H1 (cell line): ENCODE results near the gene GJA5. TPM values are rescaled to one million over a fixed set of nuclear protein-coding genes. Genes with fewer than 3 reads are reported as not detected.

ENCODE experiments used
- CTCF ChIA-PET: fragments of 300-600 bp; sonication (Branson Sonifier 250); formaldehyde crosslinking; loops from one replicate; lab custom pipeline; 2021; ENCODE audit not compliant: partially characterized antibody; lab: Charles Lee
- POLR2A ChIA-PET: fragments of 300-600 bp; sonication (Branson Sonifier 250); formaldehyde crosslinking; loops from one replicate; lab custom pipeline; 2021; ENCODE audit warnings: inconsistent platforms; ENCODE audit not compliant: partially characterized antibody; lab: Charles Lee
- DNase-seq, 2 experiments: peaks; one replicate each; pipeline versions ENCODE4 v3.0.0 to v3.0.0-alpha.2; 2010 to 2022; ENCODE audit warnings: low spot score in 2 of 2, low read depth in 1 of 2, mixed read lengths in 1 of 2
- FAIRE-seq: peaks from 2 replicates; lab custom pipeline; 2011; peaks lifted over from hg19 to GRCh38; lab: Jason Lieb, UNC
- H2AFZ ChIP-seq: 2 replicates; pipeline ENCODE4 v1.8.1; 2012; ENCODE audit warnings: low read length, inconsistent platforms
- H2AK5ac ChIP-seq: 2 replicates; pipeline ENCODE4 v1.6.1; 2013; ENCODE audit warnings: low read depth, low read length
- H2BK120ac ChIP-seq: replicated peaks from 2 replicates; pipeline ENCODE3; 2013; ENCODE audit warnings: low read depth, low read length, inconsistent platforms
- H2BK12ac ChIP-seq: 2 replicates; pipeline ENCODE4 v1.6.1; 2013; ENCODE audit warnings: low read depth, low read length
- H2BK15ac ChIP-seq: 2 replicates; pipeline ENCODE4 v1.6.1; 2013; ENCODE audit warnings: low read length
- H2BK20ac ChIP-seq: 2 replicates; pipeline ENCODE4 v1.6.1; 2013; ENCODE audit warnings: low read length
- H2BK5ac ChIP-seq: 2 replicates; pipeline ENCODE4 v1.6.1; 2013; ENCODE audit warnings: low read depth, low read length
- H3K14ac ChIP-seq: 2 replicates; pipeline ENCODE4 v1.6.1; 2013; ENCODE audit warnings: inconsistent platforms; ENCODE audit not compliant: insufficient read length
- H3K18ac ChIP-seq: 2 replicates; pipeline ENCODE4 v1.6.1; 2013; ENCODE audit warnings: low read length; ENCODE audit errors: extremely low read depth
- H3K23ac ChIP-seq: 2 replicates; pipeline ENCODE4 v1.6.1; 2013; ENCODE audit warnings: inconsistent platforms; ENCODE audit not compliant: insufficient read length
- H3K23me2 ChIP-seq: 2 replicates; pipeline ENCODE4 v1.6.1; 2013; ENCODE audit warnings: low read depth, low read length
- H3K27ac ChIP-seq: 2 replicates; pipeline ENCODE4 v1.6.1; 2011; ENCODE audit warnings: low read depth, low read length, inconsistent platforms
- H3K27me3 ChIP-seq, 4 experiments: replicated peaks in 1 of 4; 1 replicate in 1 of 4; 2 replicates in 3 of 4; pipeline versions ENCODE4 v1.6.1 to v1.8.1; 2011 to 2013; ENCODE audit warnings: low read length in 3 of 4, mild to moderate bottlenecking in 3 of 4, inconsistent platforms in 2 of 4, mixed read lengths in 2 of 4, moderate library complexity in 1 of 4; ENCODE audit not compliant: control insufficient read depth in 3 of 4, insufficient read depth in 3 of 4; ENCODE audit errors: extremely low read depth in 1 of 4
- H3K36me3 ChIP-seq, 4 experiments: 2 replicates each; pipeline versions ENCODE4 v1.6.1 to v1.8.1; 2011 to 2013; ENCODE audit warnings: mild to moderate bottlenecking in 4 of 4, low read length in 3 of 4, moderate library complexity in 2 of 4, control low read depth in 1 of 4, inconsistent platforms in 1 of 4; ENCODE audit not compliant: insufficient read depth in 4 of 4, control insufficient read depth in 2 of 4
- H3K4ac ChIP-seq: replicated peaks from 2 replicates; pipeline ENCODE3; 2013; ENCODE audit warnings: low read length, low read depth, mixed read lengths, inconsistent platforms; ENCODE audit not compliant: insufficient read length
- H3K4me1 ChIP-seq, 4 experiments: replicated peaks in 1 of 4; 1 replicate in 1 of 4; 2 replicates in 3 of 4; pipeline versions ENCODE4 v1.6.1 to v1.8.1; 2011 to 2013; ENCODE audit warnings: low read length in 3 of 4, inconsistent platforms in 2 of 4, mixed read lengths in 1 of 4; ENCODE audit not compliant: insufficient read depth in 4 of 4, control insufficient read depth in 3 of 4
- H3K4me2 ChIP-seq, 2 experiments: 2 replicates each; pipeline versions ENCODE4 v1.6.1 to v1.8.1; 2011 to 2013; ENCODE audit warnings: low read depth in 2 of 2, low read length in 2 of 2, control low read depth in 1 of 2, inconsistent platforms in 1 of 2, mild to moderate bottlenecking in 1 of 2; ENCODE audit not compliant: insufficient read depth in 1 of 2
- H3K4me3 ChIP-seq, 4 experiments: fragments of 200-600, 300-600 bp in 1 of 4; sonication (generic), shearing (Covaris generic), sonication (Bioruptor Twin) in 1 of 4; 2 replicates each; pipeline versions ENCODE4 v1.5.1 to v1.8.1; 2011 to 2016; ENCODE audit warnings: low read length in 4 of 4, low read depth in 3 of 4, control low read depth in 2 of 4, inconsistent platforms in 2 of 4, mild to moderate bottlenecking in 2 of 4, mixed read lengths in 1 of 4, moderate library complexity in 1 of 4; ENCODE audit not compliant: insufficient read depth in 2 of 4; ENCODE audit errors: extremely low read depth in 1 of 4
- H3K56ac ChIP-seq: replicated peaks from 2 replicates; pipeline ENCODE3; 2013; ENCODE audit warnings: low read depth, mild to moderate bottlenecking, mixed read lengths, low read length, inconsistent platforms; ENCODE audit not compliant: insufficient read length
- H3K79me1 ChIP-seq: 2 replicates; pipeline ENCODE4 v1.6.1; 2013; ENCODE audit warnings: low read depth, low read length, control low read depth
- H3K79me2 ChIP-seq, 2 experiments: 2 replicates each; pipeline versions ENCODE4 v1.6.1 to v1.8.1; 2012 to 2013; ENCODE audit warnings: low read length in 2 of 2, mild to moderate bottlenecking in 2 of 2, inconsistent platforms in 1 of 2; ENCODE audit not compliant: insufficient read depth in 2 of 2, control insufficient read depth in 1 of 2
- H3K9ac ChIP-seq, 4 experiments: replicated peaks in 1 of 4; 1 replicate in 1 of 4; 2 replicates in 3 of 4; pipeline versions ENCODE4 v1.6.1 to v1.8.1; 2011 to 2013; ENCODE audit warnings: low read depth in 3 of 4, low read length in 3 of 4, control low read depth in 2 of 4, mild to moderate bottlenecking in 2 of 4, moderate library complexity in 2 of 4, inconsistent platforms in 1 of 4; ENCODE audit errors: extremely low read depth in 1 of 4
- H3K9me3 ChIP-seq, 2 experiments: 2 replicates each; pipeline versions ENCODE4 v1.6.1 to v1.8.1; 2012 to 2013; ENCODE audit warnings: mild to moderate bottlenecking in 2 of 2, moderate library complexity in 2 of 2, control low read depth in 1 of 2, inconsistent platforms in 1 of 2, low read depth in 1 of 2, low read length in 1 of 2, mixed read lengths in 1 of 2; ENCODE audit not compliant: insufficient read depth in 2 of 2
- H4K20me1 ChIP-seq, 2 experiments: replicated peaks in 1 of 2; 2 replicates each; pipeline versions ENCODE3 to v1.8.1; 2011 to 2013; ENCODE audit warnings: inconsistent platforms in 2 of 2, low read length in 2 of 2, mild to moderate bottlenecking in 1 of 2; ENCODE audit not compliant: insufficient read depth in 2 of 2, control insufficient read depth in 1 of 2
- H4K5ac ChIP-seq: 2 replicates; pipeline ENCODE4 v1.6.1; 2013; ENCODE audit warnings: low read length, low read depth, mixed read lengths, inconsistent platforms; ENCODE audit not compliant: insufficient read length
- H4K8ac ChIP-seq: 2 replicates; pipeline ENCODE4 v1.8.0; 2013; ENCODE audit warnings: mild to moderate bottlenecking, moderate library complexity, low read length, inconsistent platforms; ENCODE audit not compliant: insufficient read depth; ENCODE audit errors: extremely low read depth
- H4K91ac ChIP-seq: replicated peaks from 2 replicates; pipeline ENCODE3; 2013; ENCODE audit warnings: low read length, mixed read lengths, inconsistent platforms; ENCODE audit not compliant: insufficient read length
- JUN ChIP-seq: IDR thresholded peaks from 2 replicates; pipeline ENCODE4 v1.6.1; 2011; ENCODE audit warnings: low read depth, mild to moderate bottlenecking, improper control_type of control experiment, low read length
- KDM4A ChIP-seq: IDR thresholded peaks from one replicate; pipeline ENCODE4 v1.7.1; 2012; ENCODE audit warnings: low read depth, mild to moderate bottlenecking, moderate library complexity, low read length, inconsistent platforms; ENCODE audit not compliant: severe bottlenecking
- WGBS, 2 experiments: shearing (Covaris generic) in 1 of 2; methylation state at CpG; one replicate each; pipeline versions ENCODE4 v1.1.6 to v1.1.7; 2013 to 2015; ENCODE audit warnings: low lambda C conversion rate in 2 of 2, mixed read lengths in 2 of 2, inconsistent platforms in 1 of 2, low coverage in 1 of 2, missing lambda C conversion rate in 1 of 2; ENCODE audit not compliant: insufficient replicate concordance in 2 of 2, insufficient coverage in 1 of 2, insufficient read length in 1 of 2; ENCODE audit errors: extremely low coverage in 1 of 2, missing lambda C conversion rate in 1 of 2; 5-methylcytosine and 5-hydroxymethylcytosine counted together
- polyA plus RNA-seq, 7 experiments: library from polyadenylated mRNA; depleted of rRNA in 3 of 7; stranded (reverse) in 5 of 7; unstranded in 2 of 7; fragments of >200 nt in 5 of 7; fragments of 200-250 nt in 2 of 7; gene quantifications; 1 replicate in 5 of 7; 2 replicates in 1 of 7; 4 replicates in 1 of 7; pipeline versions ENCODE4 v1.2.1 to v1.2.3, GENCODE V29; 2011 to 2013; ENCODE audit warnings: missing spikeins in 2 of 7, mixed read lengths in 2 of 7
- total RNA-seq: library from RNA; stranded (reverse); fragmentation: NEBNext Ultra II Directional; extraction: Animal tissue kit (Norgen Biotek cat#: 25700); gene quantifications from 2 replicates; pipeline ENCODE4 v1.2.1, GENCODE V29; 2021

The GJA5 gene
- total and polyA plus RNA-seq, 2 of the 8 experiments (the other 6 are each of a cell fraction or from before 2014, with no cell fraction given): 1.2 to 2.7 TPM

DNA sequence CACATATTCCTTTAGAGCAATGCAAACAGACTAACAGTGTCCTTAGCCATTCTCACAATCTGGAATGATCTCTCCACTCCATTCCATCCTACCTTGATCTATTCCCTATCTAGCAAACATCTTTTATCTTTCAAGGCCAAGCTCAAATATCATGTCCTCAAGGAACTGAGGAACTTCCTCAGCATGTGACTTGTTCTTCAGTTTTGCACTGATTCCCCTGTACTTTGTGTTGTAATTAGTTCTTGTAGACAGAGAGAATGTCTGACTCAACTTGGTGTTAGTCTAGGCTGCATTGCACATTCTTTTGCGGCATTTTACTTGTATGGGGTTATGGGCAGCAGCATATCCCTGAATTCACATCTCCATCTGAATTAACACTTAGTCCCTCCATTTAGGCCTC lies 31.5 kb upstream of the GJA5 start:
- no peak for FAIRE-seq
- no peak overlapping the region for H2BK5ac ChIP-seq
- no peak overlapping the region for H3K4ac ChIP-seq

More for the DNA sequence above, 31.5 kb upstream of the GJA5 start:
- no peaks in the 10 kb centered on the region for H3K23me2 ChIP-seq
- no peak overlapping the region for H3K4me2 ChIP-seq
- WGBS, 2 experiments: 90% methylated on average over 1 of the region's 1 CpG; no CpG with 5 or more reads in 1 of the 2 experiments
- no peak for DNase-seq
- no peak overlapping the region for H2AK5ac ChIP-seq
- no peak overlapping the region for H2BK120ac ChIP-seq
- no peak overlapping the region for H3K9ac ChIP-seq
- no peak overlapping the region for H4K8ac ChIP-seq
- H3K27ac ChIP-seq: no peak overlapping the region
- H3K36me3 ChIP-seq: no peaks in the 10 kb centered on the region
- no peaks in the 10 kb centered on the region for H3K9me3 ChIP-seq
- no peak overlapping the region for H3K14ac ChIP-seq
- H3K79me1 ChIP-seq: no peaks in the 10 kb centered on the region
- H4K20me1 ChIP-seq: no peaks in the 10 kb centered on the region
- no peak overlapping the region for H2BK20ac ChIP-seq
- TF ChIP-seq JUN: no peak
- no peak for TF ChIP-seq KDM4A
- TF ChIP-seq, all 59 proteins: peak for 0
- H3K79me2 ChIP-seq: no peaks in the 10 kb centered on the region
- ChIA-PET POLR2A (no interaction called here), CTCF (interaction anchor here (1.3 kb wide), 1 partner anchor 11 kb away, joined by 6 read pairs; no protein-coding TSS in a partner anchor)
- H3K27me3 ChIP-seq: no peaks in the 10 kb centered on the region
- H3K4me1 ChIP-seq: no peaks in the 10 kb centered on the region
- no peak overlapping the region for H2BK12ac ChIP-seq
- no peak overlapping the region for H3K18ac ChIP-seq
- no peak overlapping the region for H4K91ac ChIP-seq
- H3K23ac ChIP-seq: no peak overlapping the region
- H2AFZ ChIP-seq: no peak overlapping the region
- H3K56ac ChIP-seq: no peak overlapping the region
- no peak overlapping the region for H2BK15ac ChIP-seq
- H3K4me3 ChIP-seq: no peak overlapping the region
- no peak overlapping the region for H4K5ac ChIP-seq
